Hepatic stellate cell (primary cell): Measurements from ENCODE around the gene PCNX3.
A peak's percentile ranks its signal among the peaks of the same experiment; 100 is the strongest.

Source experiments
- DNase-seq: peaks from one replicate; pipeline ENCODE4 v3.0.0; 2011; ENCODE audit warnings: low spot score

PCNX3 gene

DNA sequence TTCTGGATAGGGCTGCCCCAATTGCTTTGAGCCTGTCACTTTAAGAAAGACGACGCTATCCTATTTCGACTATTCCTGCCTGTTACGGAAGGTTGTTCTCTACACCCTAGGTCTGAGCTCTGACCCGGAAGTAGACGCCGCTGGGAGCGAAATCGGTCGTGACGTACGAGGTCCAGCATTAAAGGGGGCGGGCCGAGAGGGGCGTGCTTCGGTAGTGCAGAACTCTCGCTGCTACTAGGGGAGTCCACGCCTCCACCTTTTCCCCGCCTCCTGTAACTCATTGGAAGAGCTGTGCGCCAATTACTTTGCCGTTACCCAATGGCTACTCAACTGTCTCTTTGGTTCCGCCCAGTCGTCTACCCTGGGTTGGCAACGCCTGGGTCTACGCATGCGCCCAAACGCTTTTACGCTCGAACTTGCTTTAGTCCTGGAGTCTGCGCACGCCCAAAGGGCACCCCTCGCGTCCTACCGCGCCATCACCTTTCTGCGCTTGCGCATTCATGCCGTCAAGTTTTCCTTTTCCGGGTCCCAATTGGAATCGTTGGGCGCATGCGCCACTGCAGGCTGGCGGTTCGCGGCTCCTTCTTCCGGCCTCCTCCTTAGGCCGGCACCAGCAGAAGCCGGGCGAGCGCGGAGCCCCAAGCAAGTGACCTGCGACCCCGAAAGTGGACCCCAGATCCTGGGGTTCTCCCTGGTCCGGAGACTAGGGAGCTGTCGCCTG lies at the start of gene PCNX3:
Gene PCNX3 (plus strand): TSS at position 548 of the 721 bp plus-strand sequence. CDS start 536 bp downstream, outside the sequence.
- DNase-seq, result peak; percentile 100

DNA sequence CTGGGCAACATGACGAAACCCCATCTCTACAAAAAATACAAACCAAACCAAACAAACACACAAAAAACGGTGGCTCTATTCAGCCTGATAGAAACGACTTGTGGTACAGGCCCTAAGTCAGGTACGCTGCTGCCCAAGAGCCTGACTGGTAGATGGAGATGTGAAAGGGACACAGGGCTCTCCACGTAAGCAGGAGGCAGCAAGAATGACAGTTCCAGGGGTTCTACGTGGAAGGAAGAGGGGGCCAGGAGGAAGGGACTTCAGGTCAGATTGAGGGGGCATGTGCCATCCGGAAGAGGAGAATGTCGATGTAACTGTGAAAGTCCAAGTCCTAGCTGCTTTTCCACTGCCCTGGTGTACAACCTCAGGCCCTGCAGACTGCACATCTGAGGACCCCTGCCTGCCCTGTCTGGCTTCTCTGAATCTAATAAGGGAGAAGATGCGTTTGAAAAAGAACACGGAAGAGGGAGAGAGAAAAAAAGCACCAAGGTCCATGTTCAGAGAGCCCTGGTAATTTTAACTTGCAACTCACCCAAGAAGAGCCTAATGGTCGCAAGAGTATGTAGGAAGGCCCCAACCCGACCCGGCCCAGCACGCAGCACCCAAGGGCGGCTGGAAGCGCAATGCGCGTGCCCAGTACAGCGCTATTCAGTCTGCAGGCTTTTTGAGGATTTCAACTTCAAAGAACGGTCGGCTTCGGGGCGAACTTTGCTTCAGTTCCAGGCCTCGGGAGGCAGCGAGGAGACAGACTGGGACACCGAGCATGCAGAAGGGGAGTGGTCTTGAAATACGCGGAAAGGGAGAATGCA lies 46.2 kb upstream of the PCNX3 start:
- DNase-seq, result peak; percentile 60

- DNase-seq, result peak; percentile 98
Observed at GRCh38 chr11:65569973-65570918, 45.3 kb upstream of the PCNX3 start, which contains the start of gene ZNRD2. TSS of gene ZNRD2 (plus strand) at chr11:65570477. CDS start at chr11:65570492, 15 bp downstream.

DNA sequence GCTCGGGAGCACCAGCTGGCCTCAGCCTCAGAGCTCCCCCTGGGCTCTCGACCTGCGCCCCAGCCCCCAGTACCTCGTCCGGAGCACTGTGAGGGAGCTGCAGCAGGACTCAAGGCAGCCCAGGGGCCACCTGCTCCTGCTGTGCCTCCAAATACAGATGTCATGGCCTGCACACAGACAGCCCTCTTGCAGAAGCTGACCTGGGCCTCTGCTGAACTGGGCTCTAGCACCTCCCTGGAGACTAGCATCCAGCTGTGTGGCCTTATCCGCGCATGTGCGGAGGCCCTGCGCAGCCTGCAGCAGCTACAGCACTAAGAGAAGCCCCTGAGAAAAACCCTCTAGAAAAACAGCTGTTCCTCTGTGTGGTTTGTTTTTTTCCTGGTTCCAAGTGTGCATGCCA lies 44.2 kb upstream of the PCNX3 start:
- DNase-seq, result no peak

- DNase-seq, result no peak
Observed at GRCh38 chr11:65571940-65572339, 43.6 kb upstream of the PCNX3 start.

- DNase-seq, result peak; percentile 92
Observed at GRCh38 chr11:65572356-65573051, 43.1 kb upstream of the PCNX3 start, which contains the start of gene FAM89B. TSS of gene FAM89B (plus strand) at chr11:65572538. CDS start at chr11:65572670, 132 bp downstream.

DNA sequence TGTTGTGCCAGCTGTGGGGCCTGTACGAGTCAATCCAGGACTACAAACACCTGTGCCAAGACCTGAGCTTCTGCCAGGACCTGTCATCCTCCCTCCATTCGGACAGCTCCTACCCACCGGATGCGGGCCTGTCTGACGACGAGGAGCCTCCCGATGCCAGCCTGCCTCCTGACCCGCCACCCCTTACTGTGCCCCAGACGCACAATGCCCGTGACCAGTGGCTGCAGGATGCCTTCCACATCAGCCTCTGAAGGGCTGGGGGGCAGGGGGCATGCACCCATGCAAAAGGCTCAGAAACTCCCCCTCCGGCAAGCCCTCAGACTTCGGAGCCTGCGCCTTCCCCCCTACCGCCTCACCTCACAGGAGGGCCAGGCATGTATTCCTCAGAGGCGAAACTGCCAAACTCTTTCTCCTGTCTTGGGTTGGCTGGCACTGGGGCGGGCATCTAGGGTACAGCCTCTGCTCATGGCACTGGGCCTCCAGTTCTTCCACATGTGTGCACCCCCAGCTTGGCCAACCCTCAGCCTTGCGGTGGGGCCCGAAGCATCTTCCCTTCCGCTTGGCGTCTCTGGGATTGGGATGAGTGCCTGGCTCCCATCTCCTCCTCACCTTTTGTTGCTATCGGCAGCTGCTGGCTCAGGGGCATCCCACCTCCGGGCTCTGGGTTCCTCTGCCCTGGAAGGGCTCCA lies 42.0 kb upstream of the PCNX3 start:
- no peak for DNase-seq

GRCh38 chr11:65574109-65574810 lies 41.3 kb upstream of the PCNX3 start:
- DNase-seq, result peak; percentile 98

GRCh38 chr11:65574811-65575567 lies 40.6 kb upstream of the PCNX3 start:
- no peak for DNase-seq

DNA sequence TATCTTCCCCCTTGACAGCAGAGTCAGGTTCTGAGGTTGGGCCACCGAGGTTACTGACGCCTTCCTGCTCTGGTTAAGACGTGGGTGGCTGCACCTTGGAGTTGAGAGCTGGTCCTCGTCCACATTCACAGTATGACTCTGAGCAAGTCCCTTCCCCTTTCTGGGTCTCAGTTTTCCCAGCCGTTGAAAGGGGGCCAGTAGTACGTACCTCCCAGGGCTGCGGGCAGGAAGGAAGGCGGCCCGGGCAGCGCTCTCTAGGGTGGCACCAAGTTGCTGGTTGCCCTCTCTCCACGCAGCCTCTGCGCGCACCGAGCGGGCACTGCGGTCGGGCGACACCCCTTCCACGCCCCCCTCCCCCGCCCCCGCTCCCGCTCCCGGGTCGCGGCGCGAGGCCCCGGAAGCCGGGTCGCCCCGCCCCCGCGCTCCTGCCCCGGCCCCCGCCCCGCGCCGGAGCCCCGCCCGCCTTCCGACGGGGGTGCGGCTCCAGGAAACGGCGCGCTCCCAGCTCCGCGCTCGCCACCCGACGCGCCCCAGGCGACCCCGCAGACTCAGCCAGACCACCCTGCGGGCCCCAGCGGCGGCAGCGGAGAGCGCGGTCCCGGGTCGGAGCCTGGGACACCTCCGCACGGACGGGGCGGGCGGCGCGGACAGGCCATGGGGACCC lies 39.9 kb upstream of the PCNX3 start, which contains the start of gene EHBP1L1:
Gene EHBP1L1 (plus strand): TSS at position 486 of the 664 bp plus-strand sequence. CDS start 250 bp downstream, outside the sequence.
- DNase-seq, result peak; percentile 83

DNA sequence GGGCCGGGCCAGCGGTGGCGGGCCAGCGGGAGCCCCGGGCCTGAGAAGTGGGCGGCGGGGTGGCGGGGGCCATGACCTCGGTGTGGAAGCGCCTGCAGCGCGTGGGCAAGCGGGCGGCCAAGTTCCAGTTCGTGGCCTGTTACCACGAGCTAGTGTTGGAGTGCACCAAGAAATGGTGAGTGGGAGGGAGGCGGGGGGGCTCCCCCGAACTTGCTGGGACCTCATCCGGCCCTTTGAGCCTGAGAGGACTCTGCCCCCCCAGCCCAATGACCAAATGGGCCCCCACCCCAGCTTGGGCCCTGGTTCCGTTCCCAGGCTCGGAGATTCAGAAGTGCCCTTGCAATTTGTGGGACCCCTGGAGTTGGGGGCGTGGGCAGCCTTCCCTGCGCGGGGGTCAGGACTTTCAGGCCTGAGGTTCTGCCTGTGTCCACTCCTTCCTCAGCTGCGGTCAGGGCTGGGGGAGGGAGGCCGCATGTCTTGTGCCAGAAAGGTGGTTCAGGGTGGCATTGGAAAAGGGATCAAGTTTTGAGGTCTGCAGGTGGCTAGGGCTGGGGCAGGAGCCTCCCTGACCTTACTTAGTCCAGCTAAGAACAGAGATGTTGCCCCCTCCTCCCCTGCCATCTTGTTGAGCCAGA lies 39.2 kb upstream of the PCNX3 start:
- no peak for DNase-seq

DNA sequence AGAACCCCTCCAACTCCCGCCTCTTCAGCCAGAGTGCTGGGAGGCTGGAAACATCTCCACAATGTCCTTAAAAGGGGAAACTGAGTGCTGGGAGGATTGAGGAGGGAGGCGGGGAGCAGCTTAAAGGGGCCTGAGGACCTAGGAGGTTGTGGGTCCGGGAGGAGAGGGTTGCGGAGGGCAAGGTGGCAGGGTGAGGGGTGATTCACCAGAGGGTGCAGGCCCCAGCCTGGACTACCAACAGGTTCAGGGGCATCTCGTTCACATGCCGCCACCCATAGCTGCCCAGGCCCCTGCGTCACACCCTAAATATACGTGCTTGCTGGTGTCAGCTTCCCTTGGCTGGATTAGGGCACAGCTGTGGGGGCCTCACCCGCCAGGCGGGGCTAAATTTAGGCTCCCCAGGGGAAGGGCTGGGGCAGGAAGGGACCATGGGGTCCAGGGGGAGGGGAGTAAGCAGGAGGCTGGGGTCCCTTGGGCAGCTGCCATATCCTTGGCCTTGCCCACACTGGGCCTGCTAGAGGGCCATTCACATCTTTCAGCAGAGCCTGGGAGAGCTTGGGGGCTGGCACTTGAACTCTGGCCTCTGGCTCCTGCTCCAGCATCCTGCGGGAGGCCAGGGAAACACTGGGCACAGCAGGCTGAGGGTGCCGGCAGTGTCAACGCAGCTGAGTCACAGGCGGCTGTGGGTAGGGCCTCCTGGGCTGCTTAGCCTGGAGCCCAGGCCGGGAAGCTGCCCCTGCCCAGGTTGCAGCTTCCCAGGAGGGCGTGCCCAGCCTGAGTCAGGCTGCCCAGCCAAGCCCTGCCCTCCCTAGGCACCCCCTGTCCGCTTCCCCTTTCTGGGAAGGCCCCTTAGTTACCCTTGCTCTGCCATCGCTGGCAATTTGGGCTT lies 38.5 kb upstream of the PCNX3 start:
- peak; percentile 94 for DNase-seq

DNA sequence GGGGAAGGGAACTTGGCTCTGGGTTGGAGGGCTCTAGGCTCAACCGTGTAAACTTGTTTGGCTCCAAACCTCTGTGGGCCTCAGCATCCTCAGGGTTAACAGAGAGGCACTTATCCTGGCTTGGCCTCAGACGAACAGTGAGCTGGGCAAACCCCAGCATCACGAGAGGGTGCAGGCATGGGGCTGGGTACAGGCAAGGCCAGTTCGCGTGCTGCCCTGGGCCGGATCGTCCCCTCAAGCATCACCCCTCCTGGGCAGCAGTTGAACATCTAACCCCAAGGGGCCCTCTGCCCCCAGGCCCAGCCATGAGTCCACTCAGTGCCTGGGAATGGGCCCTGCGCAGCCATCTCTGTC lies 37.8 kb upstream of the PCNX3 start:
- DNase-seq, result no peak

DNA sequence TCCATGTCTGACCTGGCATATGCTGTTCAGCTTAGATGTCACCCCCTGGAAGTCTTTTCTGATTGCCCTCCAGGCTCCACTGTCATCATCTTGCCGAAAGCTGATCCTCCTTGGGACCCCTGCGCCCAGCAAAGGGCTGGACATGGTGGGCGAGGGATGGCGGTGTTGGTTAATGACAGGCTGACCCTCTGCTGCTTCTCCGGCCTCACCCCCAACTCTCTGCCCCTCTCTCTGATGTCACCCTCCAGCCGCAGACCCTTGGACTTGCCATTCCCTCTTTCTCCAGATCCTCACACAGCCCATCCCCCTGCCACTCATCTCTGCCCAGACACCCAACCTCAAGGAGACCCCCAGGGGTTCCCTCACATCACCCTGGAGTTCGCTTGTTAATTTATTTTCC lies 37.4 kb upstream of the PCNX3 start:
- DNase-seq, result no peak

GRCh38 chr11:65578667-65579066 lies 36.9 kb upstream of the PCNX3 start:
- DNase-seq, result no peak

DNA sequence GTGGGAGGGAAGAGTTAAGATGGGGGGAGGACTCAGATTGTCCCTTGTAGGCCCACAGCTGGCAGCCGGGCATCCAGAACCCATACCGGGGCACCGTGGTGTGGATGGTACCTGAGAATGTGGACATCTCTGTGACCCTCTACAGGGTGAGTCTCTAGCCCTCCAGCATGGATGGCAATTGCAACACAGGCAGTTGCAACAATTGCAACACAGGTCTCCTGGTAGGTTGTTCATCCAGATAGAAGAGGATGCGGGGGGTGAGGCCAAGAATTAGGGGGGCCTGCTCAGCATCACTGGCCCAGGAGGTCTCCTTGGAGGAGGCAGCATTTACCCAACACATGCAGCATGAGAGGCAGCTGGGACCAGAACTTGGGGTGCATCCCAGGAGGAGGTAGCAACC lies 36.3 kb upstream of the PCNX3 start:
- DNase-seq, result no peak

GRCh38 chr11:65580031-65580692 lies 35.4 kb upstream of the PCNX3 start:
- DNase-seq, result no peak
